Omental fat pad (tissue), 4 donors: ENCODE results near the gene RECQL5. TPM values are rescaled to one million over a fixed set of nuclear protein-coding genes. Genes with fewer than 3 reads are reported as not detected.
"Not testable (repeated sequence)": the region's sequence is repeated elsewhere in the genome, so short reads cannot be mapped to it uniquely, and the experiment has no call there.

Source experiments
- ATAC-seq: fragments of 150-250 bp; one replicate; pipeline ENCODE4 v1.9.1; 2016; ENCODE audit warnings: mild to moderate bottlenecking, moderate library complexity; ENCODE audit not compliant: low FRiP score
- DNase-seq: peaks from one replicate; pipeline ENCODE4 v3.0.0-alpha.2; 2019; ENCODE audit warnings: low spot score
- CTCF ChIP-seq, 3 donors: fragments of 450-650 bp; IDR thresholded peaks; one replicate each; pipeline ENCODE4 v1.5.1; 2016 to 2017; ENCODE audit warnings: antibody characterized with exemption in 3 of 3, mild to moderate bottlenecking in 3 of 3, moderate library complexity in 2 of 3
- total RNA-seq, 4 donors: library from RNA; depleted of rRNA; stranded (reverse); fragments of >200 nt; gene quantifications; one replicate each; pipeline ENCODE4 v1.1.0, GENCODE V29; 2016

Gene RECQL5
- total RNA-seq, 4 donors from 2014 or later, result 10.9 to 20.6 (median 13.3) TPM

GRCh38 chr17:75639327-75639726 lies 27.6 kb downstream of the RECQL5 start:
- ATAC-seq, result no peak
- no peak for DNase-seq
- TF ChIP-seq CTCF (IDR thresholded peaks at IDR 0.05), result no peak

- no peak for DNase-seq
- TF ChIP-seq CTCF (IDR thresholded peaks at IDR 0.05), result no peak
- no peak for ATAC-seq
Observed at GRCh38 chr17:75638893-75639292, 28.1 kb downstream of the RECQL5 start.

- ATAC-seq, DNase-seq: not testable (repeated sequence)
Observed at GRCh38 chr17:75638039-75638438, 28.9 kb downstream of the RECQL5 start.

GRCh38 chr17:75637551-75637950 lies 29.4 kb downstream of the RECQL5 start:
- no peak for TF ChIP-seq CTCF (IDR thresholded peaks at IDR 0.05)

GRCh38 chr17:75637143-75637538 lies 29.8 kb downstream of the RECQL5 start:
- TF ChIP-seq CTCF (IDR thresholded peaks at IDR 0.05), result no peak
- ATAC-seq (no peak), DNase-seq (no peak)

More at GRCh38 chr17:75637551-75637950, 29.4 kb downstream of the RECQL5 start:
- ATAC-seq, result no peak
- no peak for DNase-seq

- no peak for TF ChIP-seq CTCF (IDR thresholded peaks at IDR 0.05)
- DNase-seq (no peak), ATAC-seq (no peak)
Observed at GRCh38 chr17:75636381-75637142, 30.4 kb downstream of the RECQL5 start.

GRCh38 chr17:75635610-75636202 lies 31.2 kb downstream of the RECQL5 start:
- ATAC-seq (no peak), DNase-seq (no peak)
- no peak for TF ChIP-seq CTCF (IDR thresholded peaks at IDR 0.05)
